ENCODE results near the gene MKNK1.
A peak's percentile ranks its signal among the peaks of the same experiment; 100 is the strongest.

MKNK1 gene

GRCh38 chr1:46520063-46520911 lies 83.8 kb downstream of the MKNK1 start (continued):
- no peak for TF ChIP-seq ZNF639 (tag by site-specific recombination; IDR thresholded peaks at IDR 0.05)
- TF ChIP-seq ZNF26 (tag by site-specific recombination; IDR thresholded peaks at IDR 0.05): no peak
- 0 out of 2 replicates have a peak, but pooled peaks have one; percentile 8 for TF ChIP-seq ZFP69B (tag by site-specific recombination; IDR thresholded peaks at IDR 0.05)
- no peak for TF ChIP-seq SCRT2 (tag by site-specific recombination; IDR thresholded peaks at IDR 0.05)
- TF ChIP-seq ZNF660 (tag by site-specific recombination; IDR thresholded peaks at IDR 0.05): no peak
- no peak for TF ChIP-seq ZNF324 (tag by site-specific recombination; IDR thresholded peaks at IDR 0.05)
- no peak for TF ChIP-seq PRDM4 (tag by site-specific recombination; IDR thresholded peaks at IDR 0.05)
- TF ChIP-seq ZNF449 (tag by site-specific recombination; IDR thresholded peaks at IDR 0.05): no peak
- TF ChIP-seq ZBTB11 (tag by site-specific recombination; conservative IDR thresholded peaks at IDR 0.05; ENCODE audit: low read depth): no peak
- peak; percentile 85 for TF ChIP-seq ZNF600 (tag by site-specific recombination; IDR thresholded peaks at IDR 0.05)
- TF ChIP-seq ZNF626 (tag by site-specific recombination; IDR thresholded peaks at IDR 0.05): no peak
- no peak for TF ChIP-seq ZNF19 (tag by site-specific recombination; IDR thresholded peaks at IDR 0.05; ENCODE audit: low read depth)
- no peak for TF ChIP-seq ZFP3 (tag by site-specific recombination; IDR thresholded peaks at IDR 0.05; ENCODE audit: low read depth)
- no peak for TF ChIP-seq ZNF837 (tag by site-specific recombination; IDR thresholded peaks at IDR 0.05)
- TF ChIP-seq ZNF792 (tag by site-specific recombination; IDR thresholded peaks at IDR 0.05): no peak
- TF ChIP-seq ZNF398 (tag by site-specific recombination; IDR thresholded peaks at IDR 0.05): no peak
- no peak for TF ChIP-seq ZBTB44 (tag by site-specific recombination; IDR thresholded peaks at IDR 0.05)
- TF ChIP-seq ZNF174 (tag by site-specific recombination; IDR thresholded peaks at IDR 0.05): no peak
- no peak for TF ChIP-seq OVOL3 (tag by site-specific recombination; IDR thresholded peaks at IDR 0.05)
- TF ChIP-seq ZNF335 (tag by site-specific recombination; conservative IDR thresholded peaks at IDR 0.05): peak; percentile 59; the same call in 1 of the 2 replicates
- no peak for TF ChIP-seq ZNF624 (tag by site-specific recombination; IDR thresholded peaks at IDR 0.05)
- no peak for TF ChIP-seq ZNF394 (tag by site-specific recombination; IDR thresholded peaks at IDR 0.05; ENCODE audit: borderline replicate concordance)
- TF ChIP-seq BCL11A (tag by site-specific recombination; IDR thresholded peaks at IDR 0.05; ENCODE audit: low read depth): no peak
- TF ChIP-seq ZNF37A (tag by site-specific recombination; IDR thresholded peaks at IDR 0.05): no peak
- TF ChIP-seq ZNF423 (tag by site-specific recombination; IDR thresholded peaks at IDR 0.05): no peak

All from HEK293 (cell line).